HG03432 (cell line): ENCODE data around the gene OR5A2.
"Not testable (repeated sequence)": the region's sequence is repeated elsewhere in the genome, so short reads cannot be mapped to it uniquely, and the experiment has no call there.

Source experiments
- ATAC-seq: cut with Tn5 transposase; IDR thresholded peaks from one replicate; pipeline ENCODE4 v1.9.1; 2021; ENCODE audit warnings: mild to moderate bottlenecking, moderate library complexity; ENCODE audit not compliant: unreplicated experiment

OR5A2 gene

GRCh38 chr11:59394186-59394585, 32.0 kb downstream of the OR5A2 start:
- no peak for ATAC-seq

GRCh38 chr11:59380263-59381059, 45.8 kb downstream of the OR5A2 start:
- peak; percentile 98 for ATAC-seq

- not testable (repeated sequence) for ATAC-seq
Measured at GRCh38 chr11:59372324-59372723, 53.9 kb downstream of the OR5A2 start.

- ATAC-seq = no peak
Measured at GRCh38 chr11:59368238-59369022, 57.8 kb downstream of the OR5A2 start.
